Measurements from ENCODE around the gene PLEKHJ1. TPM values are rescaled to one million over a fixed set of nuclear protein-coding genes. Genes with fewer than 3 reads are reported as not detected.
"Not testable (repeated sequence)": the region's sequence is repeated elsewhere in the genome, so short reads cannot be mapped to it uniquely, and the experiment has no call there.

The PLEKHJ1 gene
- total RNA-seq, 6 donors from 2014 or later = 67.2 to 114 (median 79.3) TPM

DNA sequence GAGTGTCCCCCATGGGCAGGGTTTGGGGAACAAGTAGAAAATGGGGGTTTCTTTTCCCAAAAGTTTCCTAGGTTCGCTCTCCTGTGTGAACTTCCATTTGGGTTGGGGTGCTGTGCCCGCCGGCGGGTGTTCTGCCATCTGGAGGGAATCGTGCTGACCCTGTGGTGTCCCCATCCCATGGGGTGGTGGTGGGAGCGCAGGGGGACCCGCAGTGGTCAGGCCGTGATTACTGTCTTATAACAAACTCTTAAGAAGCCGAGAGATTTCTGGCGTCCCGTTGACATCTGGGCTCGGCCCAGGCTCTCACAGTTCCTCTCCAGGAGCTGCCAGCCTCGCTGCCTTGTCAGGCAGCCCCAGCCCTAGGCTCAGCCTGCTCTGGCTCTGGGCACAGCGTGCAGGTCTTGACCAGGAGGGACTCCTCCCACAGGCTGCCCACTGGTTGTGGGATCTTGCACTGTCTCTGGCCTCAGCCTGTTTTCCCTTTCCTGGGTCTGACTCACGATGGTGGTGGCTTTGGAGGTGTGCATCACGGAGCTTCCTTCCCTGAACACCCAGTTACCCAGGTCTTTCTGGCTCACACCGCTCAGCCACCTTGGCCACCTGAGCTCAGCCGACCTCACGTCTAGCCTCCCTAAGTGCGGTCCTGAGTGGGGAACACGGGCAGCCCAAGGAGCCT lies 34.5 kb downstream of the PLEKHJ1 start:
- Histone ChIP-seq H3K9me3 (no peaks in the 10 kb centered on the region), H3K27me3 (no peaks in the 10 kb centered on the region), H3K4me1 (peaks cover 0 to 6% (median 0%) of the 10 kb centered on the region in 4 donors), H3K4me3 (no peak overlapping the region), H3K27ac (no peak overlapping the region), H3K36me3 (peaks cover 0 to 68% (median 42%) of the 10 kb centered on the region in 4 donors)
- ATAC-seq (ENCODE audit: low FRiP score in 2 of 2) = no peak
- DNase-seq = peak in 1 of 2 donors; percentile 59
- no peak for TF ChIP-seq EP300 (IDR thresholded peaks at IDR 0.05)
- TF ChIP-seq POLR2A (IDR thresholded peaks at IDR 0.05) = no peak
- TF ChIP-seq POLR2AphosphoS5 (IDR thresholded peaks at IDR 0.05) = no peak
- TF ChIP-seq, protein P1, sequence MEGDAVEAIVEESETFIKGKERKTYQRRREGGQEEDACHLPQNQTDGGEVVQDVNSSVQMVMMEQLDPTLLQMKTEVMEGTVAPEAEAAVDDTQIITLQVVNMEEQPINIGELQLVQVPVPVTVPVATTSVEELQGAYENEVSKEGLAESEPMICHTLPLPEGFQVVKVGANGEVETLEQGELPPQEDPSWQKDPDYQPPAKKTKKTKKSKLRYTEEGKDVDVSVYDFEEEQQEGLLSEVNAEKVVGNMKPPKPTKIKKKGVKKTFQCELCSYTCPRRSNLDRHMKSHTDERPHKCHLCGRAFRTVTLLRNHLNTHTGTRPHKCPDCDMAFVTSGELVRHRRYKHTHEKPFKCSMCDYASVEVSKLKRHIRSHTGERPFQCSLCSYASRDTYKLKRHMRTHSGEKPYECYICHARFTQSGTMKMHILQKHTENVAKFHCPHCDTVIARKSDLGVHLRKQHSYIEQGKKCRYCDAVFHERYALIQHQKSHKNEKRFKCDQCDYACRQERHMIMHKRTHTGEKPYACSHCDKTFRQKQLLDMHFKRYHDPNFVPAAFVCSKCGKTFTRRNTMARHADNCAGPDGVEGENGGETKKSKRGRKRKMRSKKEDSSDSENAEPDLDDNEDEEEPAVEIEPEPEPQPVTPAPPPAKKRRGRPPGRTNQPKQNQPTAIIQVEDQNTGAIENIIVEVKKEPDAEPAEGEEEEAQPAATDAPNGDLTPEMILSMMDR (IDR thresholded peaks at IDR 0.05) = no peak
- WGBS, 2 donors = 91 to 93% methylated on average over 12 to 21 of the region's 21 CpGs

DNA sequence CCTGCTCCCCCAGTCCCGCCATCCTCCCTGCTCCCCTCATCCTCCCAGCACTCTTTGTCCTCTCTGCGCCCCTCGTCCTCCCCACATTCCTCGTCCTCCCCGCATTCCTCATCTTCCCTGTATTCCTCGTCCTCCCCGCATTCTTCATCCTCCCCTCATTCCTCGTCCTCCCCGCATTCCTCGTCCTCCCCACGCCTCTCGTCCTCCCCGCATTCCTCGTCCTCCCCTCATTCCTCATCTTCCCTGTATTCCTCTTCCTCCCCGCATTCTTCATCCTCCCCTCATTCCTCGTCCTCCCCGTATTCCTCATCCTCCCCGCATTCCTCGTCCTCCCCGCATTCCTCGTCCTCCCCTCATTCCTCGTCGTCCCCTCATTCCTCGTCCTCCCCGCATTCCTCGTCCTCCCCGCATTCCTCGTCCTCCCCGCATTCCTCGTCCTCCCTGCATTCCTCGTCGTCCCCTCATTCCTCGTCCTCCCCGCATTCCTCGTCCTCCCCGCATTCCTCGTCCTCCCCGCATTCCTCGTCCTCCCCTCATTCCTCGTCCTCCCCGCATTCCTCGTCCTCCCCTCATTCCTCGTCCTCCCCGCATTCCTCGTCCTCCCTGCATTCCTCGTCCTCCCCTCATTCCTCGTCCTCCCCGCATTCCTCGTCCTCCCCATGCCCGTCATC lies 35.4 kb downstream of the PLEKHJ1 start:
- peaks cover 0 to 71% (median 49%) of the 10 kb centered on the region in 4 donors for H3K36me3 ChIP-seq
- 95% methylated on average over 26 to 49 of the region's 50 CpGs for WGBS, 2 donors
- H3K4me3 ChIP-seq = not testable (repeated sequence)

DNA sequence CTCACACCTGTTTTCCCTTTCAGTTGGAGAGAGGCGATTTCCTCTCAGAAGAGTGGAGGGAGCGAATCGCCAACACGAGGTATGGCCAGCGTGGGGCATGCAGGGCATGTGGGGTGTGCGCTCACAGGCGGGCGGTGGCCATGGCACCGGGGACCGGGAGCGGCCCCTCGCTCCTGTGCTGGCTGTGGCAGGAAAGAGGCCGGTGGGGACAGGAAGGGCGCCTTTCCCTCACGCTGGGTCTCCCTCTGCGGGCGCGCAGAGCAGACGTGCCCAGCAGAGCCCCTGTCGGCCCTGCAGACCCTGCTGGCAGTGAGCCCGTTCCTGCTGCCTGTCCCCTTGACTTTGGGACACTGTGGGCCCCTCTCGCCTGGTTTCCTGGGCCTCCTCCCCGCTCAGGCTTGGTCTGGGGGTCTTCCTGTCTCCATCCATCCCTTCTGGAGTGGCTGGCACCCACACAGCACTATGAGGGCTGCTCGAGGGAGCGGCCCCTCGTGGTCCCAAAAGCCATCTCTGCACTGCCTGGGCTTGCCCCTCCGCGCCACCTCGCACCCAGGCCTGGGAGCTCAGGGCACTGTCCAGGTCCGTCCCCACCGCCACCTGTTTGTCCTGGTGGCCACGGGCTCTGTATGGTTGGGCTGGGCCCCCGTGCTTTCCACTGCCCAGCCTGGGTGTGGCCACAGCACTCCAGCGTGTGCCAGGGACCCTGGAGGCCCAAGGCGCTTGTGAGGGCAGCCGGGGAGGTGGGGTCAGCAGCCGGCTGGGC lies 36.1 kb downstream of the PLEKHJ1 start:
- peaks cover 0 to 71% (median 56%) of the 10 kb centered on the region in 4 donors for H3K36me3 ChIP-seq
- TF ChIP-seq POLR2AphosphoS5 (IDR thresholded peaks at IDR 0.05) = no peak
- TF ChIP-seq, protein P1 (IDR thresholded peaks at IDR 0.05) = no peak
- no peak for TF ChIP-seq POLR2A (IDR thresholded peaks at IDR 0.05)
- TF ChIP-seq EP300 (IDR thresholded peaks at IDR 0.05) = no peak
- no peak for ATAC-seq (ENCODE audit: low FRiP score in 2 of 2)
- peak in 1 of 2 donors; percentile 77 for DNase-seq
- 93 to 95% methylated on average over 30 to 31 of the region's 37 CpGs for WGBS, 2 donors
- no peak overlapping the region for H3K27ac ChIP-seq
- no peaks in the 10 kb centered on the region for H3K9me3 ChIP-seq
- no peak overlapping the region for H3K4me3 ChIP-seq
- peaks cover 0 to 6% (median 0%) of the 10 kb centered on the region in 4 donors for H3K4me1 ChIP-seq
- H3K27me3 ChIP-seq = no peaks in the 10 kb centered on the region

More for the DNA sequence above, 35.4 kb downstream of the PLEKHJ1 start:
- not testable (repeated sequence) for H3K4me1 ChIP-seq; ATAC-seq (ENCODE audit: low FRiP score in 2 of 2); H3K9me3 ChIP-seq; H3K27me3 ChIP-seq; H3K27ac ChIP-seq; DNase-seq

DNA sequence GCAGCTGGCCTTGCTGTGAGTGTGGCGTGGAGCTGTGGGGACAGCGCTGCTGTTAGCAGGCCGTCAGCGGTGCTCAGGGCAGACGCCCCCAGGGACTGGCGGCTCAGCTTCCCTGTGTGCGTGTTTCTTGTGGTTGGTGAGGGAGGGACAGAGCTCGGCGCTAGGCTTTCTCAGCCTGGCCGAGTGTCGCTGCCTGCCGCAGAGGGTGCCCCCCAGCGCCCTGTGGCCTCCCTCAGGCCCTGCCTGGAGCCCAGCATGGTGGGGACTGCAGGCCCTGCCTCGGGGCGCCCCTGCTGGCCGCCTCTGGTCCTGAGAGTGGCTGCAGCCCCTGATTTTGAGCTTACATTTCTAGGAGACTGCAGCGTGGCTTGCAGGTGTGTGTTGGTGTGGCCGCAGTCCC lies 36.9 kb downstream of the PLEKHJ1 start:
- peaks cover 7 to 74% (median 64%) of the 10 kb centered on the region in 4 donors for H3K36me3 ChIP-seq

More for the DNA sequence above, 36.9 kb downstream of the PLEKHJ1 start:
- peaks cover 0 to 6% (median 0%) of the 10 kb centered on the region in 4 donors for H3K4me1 ChIP-seq
- DNase-seq (peak in 1 of 2 donors; percentile 71), ATAC-seq (ENCODE audit: low FRiP score in 2 of 2) (no peak)
- H3K4me3 ChIP-seq = no peak overlapping the region
- TF ChIP-seq, protein P1 (IDR thresholded peaks at IDR 0.05) = no peak
- TF ChIP-seq POLR2A (IDR thresholded peaks at IDR 0.05) (no peak), POLR2AphosphoS5 (IDR thresholded peaks at IDR 0.05) (no peak), EP300 (IDR thresholded peaks at IDR 0.05) (no peak)
- H3K9me3 ChIP-seq = no peaks in the 10 kb centered on the region
- no peaks in the 10 kb centered on the region for H3K27me3 ChIP-seq
- H3K27ac ChIP-seq = no peak overlapping the region
- WGBS, 2 donors = 77 to 92% methylated on average over 2 to 15 of the region's 18 CpGs
